Duodenal mucosa (tissue), 2 donors: Measurements from ENCODE around the gene ABLIM2.

ENCODE experiments used
- H3K27ac ChIP-seq: one replicate; pipeline ENCODE4 v1.7.0; 2013; ENCODE audit warnings: low read depth, low read length
- H3K27me3 ChIP-seq, 2 donors: one replicate each; pipeline ENCODE4 v1.7.0; 2013; ENCODE audit warnings: low read length in 2 of 2, control low read depth in 1 of 2; ENCODE audit not compliant: insufficient read depth in 2 of 2, control insufficient read depth in 1 of 2
- H3K36me3 ChIP-seq, 2 donors: one replicate each; pipeline ENCODE4 v1.7.0; 2013; ENCODE audit warnings: low read length in 2 of 2, control low read depth in 1 of 2; ENCODE audit not compliant: insufficient read depth in 2 of 2, control insufficient read depth in 1 of 2
- H3K4me1 ChIP-seq, 2 donors: one replicate each; pipeline ENCODE4 v1.7.0; 2013; ENCODE audit warnings: low read length in 2 of 2, control low read depth in 1 of 2; ENCODE audit not compliant: insufficient read depth in 2 of 2, control insufficient read depth in 1 of 2
- H3K4me3 ChIP-seq, 2 donors: one replicate each; pipeline ENCODE4 v1.7.0; 2013; ENCODE audit warnings: low read length in 2 of 2, low read depth in 1 of 2
- H3K9ac ChIP-seq, 2 donors: one replicate each; pipeline ENCODE4 v1.7.0; 2013; ENCODE audit warnings: low read length in 2 of 2, low read depth in 1 of 2
- H3K9me3 ChIP-seq, 2 donors: one replicate each; pipeline ENCODE4 v1.7.0; 2013; ENCODE audit warnings: low read length in 2 of 2, control low read depth in 1 of 2; ENCODE audit not compliant: control insufficient read depth in 1 of 2

ABLIM2 gene

DNA sequence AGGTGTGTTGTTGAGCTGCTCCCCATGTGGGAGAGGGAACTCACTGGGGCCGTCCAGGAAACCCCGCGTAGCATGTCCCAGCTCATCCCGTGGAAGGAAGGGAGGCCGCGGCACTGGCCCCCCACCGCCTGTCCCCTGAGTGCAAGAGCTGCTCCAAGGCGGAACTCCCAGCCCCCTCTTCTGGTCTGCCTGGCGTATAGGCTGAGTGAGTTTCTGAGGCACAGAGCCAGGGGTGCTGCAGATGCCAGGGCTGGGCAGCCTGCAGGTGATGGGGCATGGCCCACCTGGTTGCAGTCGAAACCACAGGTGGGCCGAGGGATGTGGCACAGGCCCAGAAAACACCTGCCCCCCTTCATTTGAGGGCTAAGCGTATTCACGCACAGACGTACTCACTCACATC lies 49.6 kb downstream of the ABLIM2 start:
- H3K36me3 ChIP-seq: no peaks in the 10 kb centered on the region
- no peak overlapping the region for H3K27ac ChIP-seq
- peaks cover 11 to 26% of the 10 kb centered on the region in 2 donors for H3K4me1 ChIP-seq
- no peak overlapping the region for H3K9ac ChIP-seq
- no peaks in the 10 kb centered on the region for H3K27me3 ChIP-seq
- no peak overlapping the region for H3K4me3 ChIP-seq
- H3K9me3 ChIP-seq: no peaks in the 10 kb centered on the region

GRCh38 chr4:8108261-8108660 lies 50.4 kb downstream of the ABLIM2 start:
- Histone ChIP-seq H3K36me3 (no peaks in the 10 kb centered on the region), H3K9me3 (no peaks in the 10 kb centered on the region), H3K27me3 (no peaks in the 10 kb centered on the region), H3K4me1 (peaks cover 4 to 19% of the 10 kb centered on the region in 2 donors), H3K9ac (no peak overlapping the region), H3K4me3 (no peak overlapping the region), H3K27ac (no peak overlapping the region)

GRCh38 chr4:8107146-8107657 lies 51.4 kb downstream of the ABLIM2 start:
- peaks cover 0 to 12% of the 10 kb centered on the region in 2 donors for H3K4me1 ChIP-seq
- H3K4me3 ChIP-seq: no peak overlapping the region
- H3K27me3 ChIP-seq: no peaks in the 10 kb centered on the region
- H3K36me3 ChIP-seq: no peaks in the 10 kb centered on the region
- no peak overlapping the region for H3K27ac ChIP-seq
- no peak overlapping the region for H3K9ac ChIP-seq
- H3K9me3 ChIP-seq: no peaks in the 10 kb centered on the region

- H3K4me1 ChIP-seq: peaks cover 0 to 13% of the 10 kb centered on the region in 2 donors
- no peaks in the 10 kb centered on the region for H3K27me3 ChIP-seq
- no peak overlapping the region for H3K27ac ChIP-seq
- H3K9me3 ChIP-seq: no peaks in the 10 kb centered on the region
- H3K9ac ChIP-seq: no peak overlapping the region
- no peaks in the 10 kb centered on the region for H3K36me3 ChIP-seq
- no peak overlapping the region for H3K4me3 ChIP-seq
Observed at GRCh38 chr4:8106451-8107025, 52.1 kb downstream of the ABLIM2 start.

- no peaks in the 10 kb centered on the region for H3K27me3 ChIP-seq
- H3K4me3 ChIP-seq: no peak overlapping the region
- H3K9ac ChIP-seq: no peak overlapping the region
- no peak overlapping the region for H3K27ac ChIP-seq
- no peaks in the 10 kb centered on the region for H3K9me3 ChIP-seq
- peaks cover 0 to 19% of the 10 kb centered on the region in 2 donors for H3K4me1 ChIP-seq
- H3K36me3 ChIP-seq: no peaks in the 10 kb centered on the region
Observed at GRCh38 chr4:8105306-8106100, 53.1 kb downstream of the ABLIM2 start.

DNA sequence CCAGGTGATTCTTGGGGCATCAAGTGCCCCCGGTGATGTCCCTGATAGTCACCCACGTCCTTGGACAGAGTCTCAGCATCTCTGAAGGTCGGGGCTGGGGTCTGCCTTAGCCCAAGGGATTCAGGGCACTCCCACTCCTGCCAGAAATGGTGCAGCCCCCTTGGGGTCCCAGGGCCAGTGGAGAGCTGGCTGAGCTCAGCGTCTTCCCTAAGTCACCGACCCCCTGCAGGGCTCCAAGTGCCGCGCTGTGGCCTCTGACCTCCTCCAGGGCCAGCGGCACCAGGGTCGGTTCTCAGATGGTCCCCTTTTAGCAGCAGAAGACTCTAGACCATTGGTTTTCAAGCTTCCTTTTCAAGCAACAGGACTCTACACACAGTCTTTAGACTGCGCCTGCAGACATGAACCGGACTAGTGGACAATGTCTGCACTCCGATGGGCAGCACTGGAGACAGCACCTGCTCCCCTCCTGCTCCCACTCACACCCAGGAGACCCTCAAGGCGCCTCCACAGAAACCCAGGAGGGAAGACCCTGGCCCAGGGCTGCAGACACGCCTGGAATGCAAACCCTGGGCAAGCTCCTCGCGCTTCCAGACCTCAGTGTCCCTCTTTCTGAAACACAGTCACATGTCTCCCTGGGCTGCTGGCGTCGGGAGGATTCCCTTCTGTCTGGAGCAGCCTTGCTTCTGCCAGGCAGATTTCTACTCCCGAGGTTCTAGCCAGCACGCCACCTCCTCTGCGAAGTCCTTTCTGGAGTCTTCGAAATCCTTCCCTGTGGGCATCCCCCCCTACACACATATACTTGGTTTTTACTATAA lies 53.9 kb downstream of the ABLIM2 start:
- H3K27ac ChIP-seq: no peak overlapping the region
- no peaks in the 10 kb centered on the region for H3K36me3 ChIP-seq
- peaks cover 0 to 19% of the 10 kb centered on the region in 2 donors for H3K4me1 ChIP-seq
- no peaks in the 10 kb centered on the region for H3K27me3 ChIP-seq
- no peaks in the 10 kb centered on the region for H3K9me3 ChIP-seq
- H3K9ac ChIP-seq: no peak overlapping the region
- H3K4me3 ChIP-seq: no peak overlapping the region

DNA sequence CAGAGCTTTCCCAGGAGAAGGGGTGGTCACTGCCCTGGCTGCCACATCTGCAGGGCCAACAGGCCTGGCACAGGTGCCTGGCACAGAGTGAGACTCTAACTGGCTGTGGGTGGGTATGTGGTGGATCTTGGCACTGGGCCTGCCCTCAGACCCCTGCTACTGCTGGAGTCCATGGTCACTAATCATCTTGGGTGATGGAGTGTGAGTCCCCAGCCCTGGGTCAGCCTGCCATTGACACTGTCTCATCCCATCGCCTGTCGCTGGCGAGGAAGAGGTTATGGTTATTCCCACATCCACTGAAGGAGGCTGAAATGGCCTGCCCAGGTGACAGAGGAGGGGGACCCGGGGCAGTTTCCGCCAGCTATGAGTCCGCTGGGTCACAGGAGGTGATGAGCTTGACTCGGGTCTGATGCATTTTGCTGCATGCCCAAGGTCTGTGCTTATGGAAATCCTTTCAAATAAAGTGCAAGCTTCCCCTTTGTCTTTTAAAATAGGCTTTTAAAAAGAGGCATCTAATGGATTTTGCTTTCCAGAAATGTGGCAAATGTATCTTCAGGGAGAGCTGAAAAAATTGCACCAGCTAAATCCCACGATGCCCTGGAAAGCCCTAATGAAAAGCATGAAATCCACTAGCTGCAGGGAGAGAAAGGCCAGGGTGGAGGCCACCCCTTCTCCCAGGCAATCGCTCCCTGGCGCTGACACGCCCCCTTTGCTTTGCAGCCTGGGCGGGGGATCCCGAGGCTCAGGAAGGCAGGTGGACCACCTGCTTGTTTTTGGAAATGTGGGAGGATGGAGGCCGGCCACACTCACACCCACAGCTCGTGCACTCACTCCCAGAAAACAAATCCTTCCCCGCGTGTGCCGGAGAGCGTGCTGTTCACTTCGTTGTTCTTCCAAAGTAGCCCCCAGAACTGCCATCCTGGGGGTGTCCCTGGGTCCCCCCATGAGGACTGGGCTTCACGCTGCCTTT lies 54.9 kb downstream of the ABLIM2 start:
- H3K27me3 ChIP-seq: no peaks in the 10 kb centered on the region
- H3K9ac ChIP-seq: no peak overlapping the region
- no peaks in the 10 kb centered on the region for H3K9me3 ChIP-seq
- no peak overlapping the region for H3K27ac ChIP-seq
- H3K36me3 ChIP-seq: no peaks in the 10 kb centered on the region
- peaks cover 0 to 18% of the 10 kb centered on the region in 2 donors for H3K4me1 ChIP-seq
- no peak overlapping the region for H3K4me3 ChIP-seq

GRCh38 chr4:8102831-8103230 lies 55.8 kb downstream of the ABLIM2 start:
- Histone ChIP-seq H3K4me1 (peaks cover 0 to 9% of the 10 kb centered on the region in 2 donors), H3K27ac (no peak overlapping the region), H3K4me3 (no peak overlapping the region), H3K36me3 (no peaks in the 10 kb centered on the region), H3K9me3 (no peaks in the 10 kb centered on the region), H3K27me3 (no peaks in the 10 kb centered on the region), H3K9ac (no peak overlapping the region)

DNA sequence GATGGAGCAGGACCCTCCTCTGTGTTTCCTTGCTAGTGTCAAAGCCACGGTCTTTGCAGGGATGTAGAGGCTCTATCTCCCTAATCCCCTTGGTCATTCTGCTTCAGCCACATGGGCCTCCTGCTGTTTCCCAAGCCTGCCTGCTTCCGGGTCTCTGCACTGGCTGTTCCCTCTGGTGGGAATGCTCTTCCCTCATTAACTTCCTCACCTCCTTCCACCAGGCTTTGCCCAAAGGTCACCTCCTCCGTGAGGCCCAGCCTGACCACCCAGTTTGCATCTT lies 56.6 kb downstream of the ABLIM2 start:
- Histone ChIP-seq H3K36me3 (no peaks in the 10 kb centered on the region), H3K27me3 (no peaks in the 10 kb centered on the region), H3K9ac (no peak overlapping the region), H3K27ac (no peak overlapping the region), H3K4me1 (peaks cover 0 to 8% of the 10 kb centered on the region in 2 donors), H3K4me3 (no peak overlapping the region), H3K9me3 (no peaks in the 10 kb centered on the region)
